Measurements from ENCODE around the gene FAM53A.

DNA sequence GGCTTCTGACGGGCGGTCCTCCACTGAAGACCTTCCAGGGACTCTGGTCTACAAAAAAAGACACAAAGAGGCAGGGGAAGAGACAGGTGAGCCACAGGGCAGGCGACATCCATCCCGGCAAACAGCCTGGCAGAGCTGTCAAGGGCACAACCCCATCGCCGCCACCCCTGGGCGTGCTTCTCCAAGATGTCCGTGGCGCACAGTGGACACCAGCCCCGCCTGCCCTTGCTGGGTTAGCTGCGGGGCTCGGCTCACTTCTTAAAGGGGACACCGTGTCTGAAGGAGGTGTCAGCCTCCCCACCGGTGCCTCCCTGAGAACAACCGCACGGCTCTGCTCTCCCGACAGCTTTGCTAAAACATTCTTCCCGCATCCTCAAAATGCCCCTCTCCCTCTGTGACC lies 28.4 kb downstream of the FAM53A start:
- TF ChIP-seq CTCF (IDR thresholded peaks at IDR 0.05) (no peak), POLR2A (IDR thresholded peaks at IDR 0.05) (no peak)
